GM19452 (cell line): Measurements from ENCODE around the gene NLGN4Y.

Source experiments
- ATAC-seq: cut with Tn5 transposase; IDR thresholded peaks from one replicate; pipeline ENCODE4 v1.9.1; 2021; ENCODE audit not compliant: unreplicated experiment

The NLGN4Y gene

GRCh38 chrY:14644157-14644952, 120.0 kb downstream of the NLGN4Y start:
- ATAC-seq, result no peak

GRCh38 chrY:14679181-14679580, 154.9 kb downstream of the NLGN4Y start:
- no peak for ATAC-seq

- ATAC-seq, result no peak
Measured at GRCh38 chrY:14694543-14694942, 170.2 kb downstream of the NLGN4Y start.

GRCh38 chrY:14708158-14708557, 183.8 kb downstream of the NLGN4Y start:
- ATAC-seq, result no peak

GRCh38 chrY:14741596-14741995, 217.3 kb downstream of the NLGN4Y start:
- no peak for ATAC-seq

DNA sequence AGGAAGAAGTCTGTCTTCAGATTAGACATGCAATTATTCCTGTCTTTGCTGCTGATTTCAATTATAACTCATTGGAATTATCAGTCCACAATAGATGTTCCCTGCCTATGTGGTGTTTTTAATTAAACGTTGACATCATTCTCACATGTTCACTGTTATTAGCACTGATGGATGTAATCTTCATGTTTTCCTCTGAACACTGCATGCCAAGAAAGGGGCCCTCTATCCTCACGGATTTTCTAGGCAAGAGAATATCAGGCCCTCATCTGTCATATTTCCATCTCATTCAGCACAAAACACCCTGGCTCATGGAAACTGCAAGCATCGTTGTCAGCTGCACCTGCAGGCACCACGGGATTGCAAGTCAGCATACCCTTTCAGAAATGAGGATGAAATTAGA, 224.0 kb downstream of the NLGN4Y start:
- no peak for ATAC-seq

DNA sequence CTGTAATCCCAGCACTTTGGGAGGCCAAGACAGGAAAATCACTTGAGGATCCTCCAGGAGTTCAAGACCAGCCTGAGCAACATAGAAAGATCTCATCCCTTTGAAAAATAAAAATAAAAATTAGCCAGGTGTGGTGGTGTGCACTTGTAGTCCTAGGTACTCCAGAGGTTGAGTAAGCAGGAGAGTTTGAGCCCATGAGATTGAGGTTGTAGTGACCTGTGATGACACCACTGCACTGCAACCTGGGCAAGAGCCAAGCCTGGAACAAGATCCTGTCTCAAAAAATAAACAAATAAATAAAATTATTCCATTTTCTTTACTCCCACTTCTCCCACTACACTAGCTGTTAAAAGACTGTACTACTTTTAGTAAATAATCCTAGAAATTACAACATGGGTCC, 231.2 kb downstream of the NLGN4Y start:
- no peak for ATAC-seq

DNA sequence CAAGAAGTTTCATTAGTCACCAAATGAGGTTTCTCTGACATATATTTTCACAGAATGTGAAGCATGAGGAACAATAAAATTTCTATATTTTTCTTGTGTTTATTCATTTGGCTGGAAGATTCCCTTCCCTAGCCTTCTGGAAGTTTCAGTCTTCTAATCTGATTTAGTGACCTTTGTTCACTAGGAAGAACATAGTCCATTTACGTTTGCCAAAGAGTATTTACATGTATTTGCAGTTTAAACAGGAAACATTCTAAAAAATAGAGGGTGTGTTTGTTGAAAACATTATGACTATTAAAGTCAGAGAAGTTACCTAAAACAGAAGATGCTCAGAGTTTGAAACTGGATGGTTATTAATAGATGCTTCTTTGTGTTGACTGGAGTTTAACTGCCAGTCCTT, 238.6 kb downstream of the NLGN4Y start:
- ATAC-seq, result no peak

- no peak for ATAC-seq
Measured at GRCh38 chrY:14763600-14763999, 239.3 kb downstream of the NLGN4Y start.

DNA sequence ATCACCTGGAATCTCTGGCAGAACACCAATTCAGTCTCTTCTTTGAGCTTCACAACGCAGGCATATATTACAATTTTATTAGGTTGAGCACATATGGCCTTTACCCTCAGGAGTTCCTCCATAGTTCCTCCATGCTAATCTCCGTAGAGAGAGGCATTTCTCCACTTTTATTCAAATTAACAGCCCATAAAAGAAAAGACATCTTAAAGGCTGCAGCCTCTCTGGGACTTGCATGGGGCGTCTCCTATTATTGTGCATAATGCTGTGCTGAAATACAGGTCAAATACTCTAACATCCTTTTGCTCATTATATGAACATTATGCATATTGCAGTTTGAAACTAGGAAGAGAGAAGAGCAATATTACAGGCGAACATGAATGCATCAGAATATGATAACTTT, 253.9 kb downstream of the NLGN4Y start:
- no peak for ATAC-seq

- ATAC-seq, result no peak
Measured at GRCh38 chrY:14793104-14793503, 268.8 kb downstream of the NLGN4Y start.

- no peak for ATAC-seq
Measured at GRCh38 chrY:14793674-14794073, 269.3 kb downstream of the NLGN4Y start.

DNA sequence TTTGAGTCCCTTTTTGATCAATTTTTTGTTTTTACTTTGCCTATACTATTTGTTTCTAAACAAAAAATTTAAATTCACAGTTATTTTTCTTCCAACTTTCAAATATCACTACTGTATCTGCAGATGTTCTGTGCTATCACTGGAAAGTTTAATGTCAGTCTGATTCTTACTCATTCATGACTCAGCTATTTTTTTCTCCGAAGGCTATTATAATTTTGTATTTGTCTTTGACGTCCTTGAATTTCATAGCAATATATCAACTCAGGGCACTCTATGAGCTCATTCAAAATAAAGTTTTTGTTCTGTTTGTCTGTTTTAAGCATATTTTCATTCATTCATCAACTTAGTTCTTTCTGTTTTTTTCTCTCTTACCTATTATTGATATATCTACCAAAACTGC, 273.7 kb downstream of the NLGN4Y start:
- no peak for ATAC-seq

- ATAC-seq, result no peak
Measured at GRCh38 chrY:14801096-14801495, 276.8 kb downstream of the NLGN4Y start.

DNA sequence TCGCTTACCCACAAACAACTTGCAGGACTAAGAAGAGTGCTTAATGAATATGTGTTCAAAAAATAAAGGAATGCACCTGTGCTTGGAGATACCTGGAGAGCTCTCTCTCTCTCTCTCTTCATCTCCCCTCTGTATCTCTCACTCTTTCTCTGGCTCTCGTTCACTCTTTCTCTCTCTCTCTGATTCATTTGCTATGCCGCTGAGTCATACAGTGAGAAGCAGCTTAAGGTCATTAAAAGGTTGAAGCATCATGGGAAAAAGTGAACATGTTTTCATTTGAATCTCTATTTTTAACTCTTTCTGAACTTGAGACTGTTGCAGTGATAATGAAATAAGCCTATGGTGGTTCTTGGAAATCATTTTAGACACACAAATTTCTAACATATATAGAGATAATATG, 277.8 kb downstream of the NLGN4Y start:
- no peak for ATAC-seq

DNA sequence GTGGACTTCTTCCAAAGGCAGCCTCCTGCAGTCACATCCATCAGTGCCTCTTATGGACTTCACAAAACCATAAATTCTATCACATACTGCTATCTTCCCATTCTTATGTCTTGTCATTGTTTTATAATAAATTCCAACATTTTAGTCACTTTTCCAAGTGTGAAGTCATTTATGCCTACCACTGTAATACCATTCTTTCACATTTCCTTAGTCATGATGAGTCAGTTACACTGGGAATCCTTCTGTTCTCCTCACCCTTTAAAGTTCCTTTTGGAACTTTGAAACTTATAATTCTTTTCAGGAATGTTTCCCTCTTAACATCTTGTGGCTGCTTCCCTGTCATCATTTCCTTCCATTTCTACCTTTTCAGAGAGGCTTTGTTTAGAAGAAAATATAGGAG, 279.7 kb downstream of the NLGN4Y start:
- no peak for ATAC-seq

- ATAC-seq, result no peak
Measured at GRCh38 chrY:14818452-14818851, 294.1 kb downstream of the NLGN4Y start.

DNA sequence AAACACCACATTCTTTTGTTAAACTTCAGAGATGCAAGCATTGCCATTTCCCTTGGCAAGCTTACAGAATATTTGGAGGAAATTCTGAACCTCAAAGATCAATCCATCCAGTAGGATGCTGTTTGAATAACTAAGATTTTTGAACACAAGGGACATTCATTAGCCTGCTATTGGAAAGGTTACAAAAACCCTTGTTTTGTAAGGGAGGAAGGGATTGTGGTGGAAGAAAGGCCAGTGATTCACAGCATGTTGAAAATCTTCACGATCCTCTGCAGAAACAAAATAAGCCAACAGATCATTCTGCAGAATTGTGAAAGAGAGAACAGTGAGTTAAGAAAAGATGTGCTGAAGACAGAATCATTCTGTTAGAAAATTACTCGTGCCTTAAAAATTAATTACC, 297.9 kb downstream of the NLGN4Y start:
- no peak for ATAC-seq

- ATAC-seq, result no peak
Measured at GRCh38 chrY:14822906-14823305, 298.6 kb downstream of the NLGN4Y start.

GRCh38 chrY:14824583-14824982, 300.3 kb downstream of the NLGN4Y start:
- no peak for ATAC-seq

DNA sequence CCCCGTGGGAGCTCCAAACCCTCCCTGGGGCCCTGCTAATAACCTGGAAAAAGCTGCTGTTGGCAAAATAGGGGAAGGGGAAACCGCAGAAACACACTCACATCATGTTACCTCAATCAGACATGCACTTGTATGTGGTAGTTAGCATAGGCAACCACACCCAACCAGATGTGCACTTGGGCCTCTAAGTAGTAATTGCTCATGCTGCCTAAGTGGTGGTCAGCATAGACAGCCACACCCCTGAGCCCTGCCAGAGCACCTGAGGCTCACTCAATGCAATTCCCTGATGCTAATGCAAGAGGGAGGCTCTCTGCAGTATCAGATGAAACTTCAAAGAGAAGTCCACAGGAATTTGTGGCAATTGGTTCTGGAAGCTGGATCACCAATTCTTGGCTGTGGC, 301.4 kb downstream of the NLGN4Y start:
- no peak for ATAC-seq

DNA sequence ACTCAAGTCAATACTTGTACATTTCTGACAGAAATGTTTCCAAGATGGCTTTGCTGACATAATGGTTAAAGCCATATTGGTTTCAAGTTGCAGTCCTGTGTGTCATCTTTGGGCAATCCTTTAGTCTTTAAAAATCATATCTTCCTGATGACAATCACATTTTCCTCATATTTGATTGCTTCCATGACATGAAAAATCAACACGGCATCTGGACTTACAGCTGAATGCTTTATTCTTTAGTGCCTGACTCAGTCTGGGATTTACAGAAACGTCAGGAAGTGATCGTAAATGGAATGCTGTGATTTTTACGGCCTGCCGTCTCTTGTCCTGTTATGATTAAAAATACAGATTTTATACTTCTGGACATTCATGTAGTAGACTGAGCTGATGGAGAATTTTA, 304.2 kb downstream of the NLGN4Y start:
- ATAC-seq, result no peak

DNA sequence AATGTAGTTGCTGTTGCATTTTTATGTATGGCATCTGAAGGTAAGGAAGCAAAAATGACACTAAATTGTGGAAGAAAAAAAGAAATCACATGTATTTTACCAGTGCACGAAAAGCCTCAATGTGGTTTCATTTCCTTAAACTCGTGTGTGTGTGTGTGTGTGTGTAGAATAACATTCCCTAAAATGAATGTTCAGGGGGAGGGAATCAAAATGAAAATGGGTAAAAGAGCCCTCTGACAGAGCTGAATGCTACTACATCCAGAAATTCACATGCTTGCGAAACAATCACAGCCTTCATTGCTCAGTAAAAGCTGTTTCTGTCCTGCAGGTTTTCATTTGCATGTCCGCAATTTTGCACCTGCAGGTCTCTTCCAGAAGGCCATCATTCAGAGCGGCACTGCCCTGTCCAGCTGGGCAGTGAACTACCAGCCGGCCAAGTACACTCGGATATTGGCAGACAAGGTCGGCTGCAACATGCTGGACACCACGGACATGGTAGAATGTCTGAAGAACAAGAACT, 305.1 kb downstream of the NLGN4Y start:
- ATAC-seq, result no peak
